HEK293 (cell line): Measurements from ENCODE around the gene ENC1.

Experiments used
- BCL11B ChIP-seq: fragments of 450-650 bp; formaldehyde crosslinking; IDR thresholded peaks from 2 replicates; pipeline ENCODE4 v1.5.1; 2016; ENCODE audit warnings: low read depth, missing biosample characterization, missing genetic modification characterization
- GFI1B ChIP-seq: fragments of 450-650 bp; formaldehyde crosslinking; IDR thresholded peaks from 2 replicates; pipeline ENCODE4 v1.5.1; 2016; ENCODE audit warnings: missing biosample characterization, missing genetic modification characterization
- GLI4 ChIP-seq: fragments of 450-650 bp; formaldehyde crosslinking; IDR thresholded peaks from 2 replicates; pipeline ENCODE4 v1.5.1; 2016; ENCODE audit warnings: missing biosample characterization, missing genetic modification characterization
- KLF7 ChIP-seq: fragments of 450-650 bp; formaldehyde crosslinking; IDR thresholded peaks from 2 replicates; pipeline ENCODE4 v1.5.1; 2016; ENCODE audit warnings: missing biosample characterization, missing genetic modification characterization, borderline replicate concordance
- KLF8 ChIP-seq: fragments of 450-650 bp; formaldehyde crosslinking; IDR thresholded peaks from 2 replicates; pipeline ENCODE4 v1.5.1; 2016; ENCODE audit warnings: missing biosample characterization, missing genetic modification characterization
- KLF9 ChIP-seq: fragments of 450-650 bp; formaldehyde crosslinking; IDR thresholded peaks from 2 replicates; pipeline ENCODE4 v1.5.1; 2016; ENCODE audit warnings: missing biosample characterization, missing genetic modification characterization, low read depth
- SCRT2 ChIP-seq: fragments of 450-650 bp; formaldehyde crosslinking; IDR thresholded peaks from 2 replicates; pipeline ENCODE4 v1.5.1; 2016; ENCODE audit warnings: missing biosample characterization, missing genetic modification characterization
- SP7 ChIP-seq: fragments of 450-650 bp; formaldehyde crosslinking; IDR thresholded peaks from 2 replicates; pipeline ENCODE4 v1.5.1; 2016; ENCODE audit warnings: missing biosample characterization, missing genetic modification characterization
- WT1 ChIP-seq: fragments of 450-650 bp; formaldehyde crosslinking; IDR thresholded peaks from 2 replicates; pipeline ENCODE4 v1.5.1; 2016; ENCODE audit warnings: missing biosample characterization, missing genetic modification characterization
- ZBTB1 ChIP-seq: fragments of 450-650 bp; formaldehyde crosslinking; IDR thresholded peaks from 2 replicates; pipeline ENCODE4 v1.5.1; 2016; ENCODE audit warnings: missing biosample characterization, missing genetic modification characterization
- ZBTB20 ChIP-seq: fragments of 450-650 bp; formaldehyde crosslinking; IDR thresholded peaks from 2 replicates; pipeline ENCODE4 v1.5.1; 2016; ENCODE audit warnings: missing biosample characterization, missing genetic modification characterization
- ZIC2 ChIP-seq: fragments of 450-650 bp; formaldehyde crosslinking; IDR thresholded peaks from 2 replicates; pipeline ENCODE4 v1.5.1; 2016; ENCODE audit warnings: missing biosample characterization, missing genetic modification characterization
- ZNF112 ChIP-seq: fragments of 450-650 bp; formaldehyde crosslinking; IDR thresholded peaks from 2 replicates; pipeline ENCODE4 v1.5.0; 2017; ENCODE audit warnings: missing biosample characterization, missing genetic modification characterization
- ZNF146 ChIP-seq: fragments of 450-650 bp; formaldehyde crosslinking; IDR thresholded peaks from 2 replicates; pipeline ENCODE4 v1.5.1; 2016; ENCODE audit warnings: missing biosample characterization, missing genetic modification characterization
- ZNF155 ChIP-seq: fragments of 450-650 bp; formaldehyde crosslinking; IDR thresholded peaks from 2 replicates; pipeline ENCODE4 v1.5.1; 2016; ENCODE audit warnings: missing biosample characterization, missing genetic modification characterization
- ZNF202 ChIP-seq: fragments of 450-650 bp; formaldehyde crosslinking; IDR thresholded peaks from 2 replicates; pipeline ENCODE4 v1.5.1; 2016; ENCODE audit warnings: missing biosample characterization, missing genetic modification characterization, borderline replicate concordance
- ZNF221 ChIP-seq: fragments of 450-650 bp; formaldehyde crosslinking; IDR thresholded peaks from 2 replicates; pipeline ENCODE4 v1.5.1; 2017; ENCODE audit warnings: missing biosample characterization, missing genetic modification characterization, borderline replicate concordance
- ZNF266 ChIP-seq: fragments of 450-650 bp; formaldehyde crosslinking; IDR thresholded peaks from 2 replicates; pipeline ENCODE4 v1.5.1; 2016; ENCODE audit warnings: missing biosample characterization, missing genetic modification characterization, low read depth
- ZNF324 ChIP-seq: fragments of 450-650 bp; formaldehyde crosslinking; IDR thresholded peaks from 2 replicates; pipeline ENCODE4 v1.5.1; 2016; ENCODE audit warnings: missing biosample characterization, missing genetic modification characterization
- ZNF341 ChIP-seq: fragments of 450-650 bp; formaldehyde crosslinking; IDR thresholded peaks from 2 replicates; pipeline ENCODE4; 2016; ENCODE audit warnings: low read depth, missing biosample characterization, missing genetic modification characterization
- ZNF391 ChIP-seq: fragments of 450-650 bp; formaldehyde crosslinking; IDR thresholded peaks from 2 replicates; pipeline ENCODE4 v1.5.1; 2016; ENCODE audit warnings: low read depth, missing biosample characterization, missing genetic modification characterization, borderline replicate concordance
- ZNF394 ChIP-seq: fragments of 450-650 bp; formaldehyde crosslinking; IDR thresholded peaks from 2 replicates; pipeline ENCODE4 v1.5.1; 2016; ENCODE audit warnings: missing biosample characterization, missing genetic modification characterization, mild to moderate bottlenecking, moderate library complexity, borderline replicate concordance
- ZNF48 ChIP-seq: fragments of 450-650 bp; formaldehyde crosslinking; IDR thresholded peaks from 2 replicates; pipeline ENCODE4 v1.5.1; 2016; ENCODE audit warnings: missing biosample characterization, missing genetic modification characterization
- ZNF561 ChIP-seq: fragments of 450-650 bp; IDR thresholded peaks from 2 replicates; pipeline ENCODE4 v1.5.1; 2018; ENCODE audit warnings: missing biosample characterization, missing genetic modification characterization, borderline replicate concordance
- ZNF600 ChIP-seq: fragments of 450-650 bp; formaldehyde crosslinking; IDR thresholded peaks from 2 replicates; pipeline ENCODE4 v1.5.1; 2016; ENCODE audit warnings: missing biosample characterization, missing genetic modification characterization
- ZNF629 ChIP-seq: fragments of 450-650 bp; formaldehyde crosslinking; IDR thresholded peaks from 2 replicates; pipeline ENCODE4 v1.5.1; 2017; ENCODE audit warnings: missing biosample characterization, missing genetic modification characterization
- ZNF660 ChIP-seq: fragments of 450-650 bp; IDR thresholded peaks from 2 replicates; pipeline ENCODE4 v1.5.1; 2018; ENCODE audit warnings: missing biosample characterization, mild to moderate bottlenecking, missing genetic modification characterization
- ZNF707 ChIP-seq: fragments of 450-650 bp; formaldehyde crosslinking; IDR thresholded peaks from 2 replicates; pipeline ENCODE4 v1.5.1; 2016; ENCODE audit warnings: missing biosample characterization, missing genetic modification characterization
- ZNF76 ChIP-seq: fragments of 450-650 bp; formaldehyde crosslinking; IDR thresholded peaks from 2 replicates; pipeline ENCODE4; 2016; ENCODE audit warnings: low read depth, missing biosample characterization, missing genetic modification characterization, borderline replicate concordance
- ZNF785 ChIP-seq: fragments of 450-650 bp; formaldehyde crosslinking; IDR thresholded peaks from 2 replicates; pipeline ENCODE4 v1.5.1; 2016; ENCODE audit warnings: missing biosample characterization, missing genetic modification characterization
- ZNF792 ChIP-seq: fragments of 450-650 bp; formaldehyde crosslinking; IDR thresholded peaks from 2 replicates; pipeline ENCODE4 v1.5.1; 2016; ENCODE audit warnings: missing biosample characterization, missing genetic modification characterization
- ZNF837 ChIP-seq: fragments of 450-650 bp; formaldehyde crosslinking; IDR thresholded peaks from 2 replicates; pipeline ENCODE4 v1.5.1; 2016; ENCODE audit warnings: missing biosample characterization, missing genetic modification characterization
- TF ChIP-seq, protein P1 (sequence below): fragments of 450-650 bp; formaldehyde crosslinking; IDR thresholded peaks from 2 replicates; pipeline ENCODE4 v1.5.1; 2017; ENCODE audit warnings: missing biosample characterization, missing genetic modification characterization
- TF ChIP-seq, protein P2 (sequence below): fragments of 450-650 bp; formaldehyde crosslinking; IDR thresholded peaks from 2 replicates; pipeline ENCODE4 v1.5.1; 2016; ENCODE audit warnings: missing biosample characterization, missing genetic modification characterization
- TF ChIP-seq, protein P3 (sequence below): fragments of 450-650 bp; formaldehyde crosslinking; IDR thresholded peaks from 2 replicates; pipeline ENCODE4 v1.5.1; 2016; ENCODE audit warnings: missing biosample characterization, missing genetic modification characterization, borderline replicate concordance
- TF ChIP-seq, protein P4 (sequence below): sonication (generic); formaldehyde crosslinking; IDR thresholded peaks from 2 replicates; pipeline ENCODE4 v1.8.1; 2022; ENCODE audit warnings: mild to moderate bottlenecking, moderate library complexity, missing genetic modification reagents

ENC1 gene

DNA sequence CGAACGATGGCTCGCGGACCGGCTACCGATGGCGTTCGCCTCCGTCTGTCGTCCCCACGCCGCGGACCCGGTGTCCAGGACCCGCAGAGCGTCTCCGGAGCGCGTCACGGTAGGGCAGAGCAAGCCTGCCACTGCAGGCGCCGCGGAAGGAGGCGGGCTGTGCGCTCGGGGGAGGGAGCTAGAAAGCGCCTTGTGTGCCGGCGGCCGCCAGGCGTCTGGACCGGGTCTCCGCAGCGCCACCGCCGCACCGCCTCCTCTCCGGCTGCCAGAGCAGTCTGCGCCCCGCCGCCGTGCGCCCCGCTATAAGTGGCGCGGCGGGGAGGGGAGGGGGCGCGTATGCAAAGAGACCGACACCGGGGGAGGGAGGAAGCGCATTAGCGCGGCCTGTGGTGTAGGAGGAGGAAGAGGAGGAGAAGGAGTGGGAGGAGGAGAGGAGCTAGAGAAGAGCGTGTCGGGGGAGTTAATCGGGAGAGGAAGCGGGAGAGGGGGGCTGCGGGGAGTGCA is at the start of gene ENC1 (continued):
- TF ChIP-seq, protein P1, sequence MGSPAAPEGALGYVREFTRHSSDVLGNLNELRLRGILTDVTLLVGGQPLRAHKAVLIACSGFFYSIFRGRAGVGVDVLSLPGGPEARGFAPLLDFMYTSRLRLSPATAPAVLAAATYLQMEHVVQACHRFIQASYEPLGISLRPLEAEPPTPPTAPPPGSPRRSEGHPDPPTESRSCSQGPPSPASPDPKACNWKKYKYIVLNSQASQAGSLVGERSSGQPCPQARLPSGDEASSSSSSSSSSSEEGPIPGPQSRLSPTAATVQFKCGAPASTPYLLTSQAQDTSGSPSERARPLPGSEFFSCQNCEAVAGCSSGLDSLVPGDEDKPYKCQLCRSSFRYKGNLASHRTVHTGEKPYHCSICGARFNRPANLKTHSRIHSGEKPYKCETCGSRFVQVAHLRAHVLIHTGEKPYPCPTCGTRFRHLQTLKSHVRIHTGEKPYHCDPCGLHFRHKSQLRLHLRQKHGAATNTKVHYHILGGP (tag by site-specific recombination), result no peak
- TF ChIP-seq ZNF48 (tag by site-specific recombination) (no peak), SCRT2 (tag by site-specific recombination) (peak; percentile 94), ZNF391 (tag by site-specific recombination) (0 out of 2 replicates have a peak, but pooled peaks have one; percentile 18), ZIC2 (tag by site-specific recombination) (peak; percentile 92), KLF9 (tag by site-specific recombination) (peak; percentile 63; the same call in 1 of the 2 replicates), ZNF629 (tag by site-specific recombination) (peak; percentile 60; the same call in 1 of the 2 replicates), ZNF146 (tag by site-specific recombination) (no peak), KLF7 (peak; percentile 18), WT1 (tag by site-specific recombination) (peak; percentile 97), ZNF112 (tag by site-specific recombination) (no peak), ZNF792 (tag by site-specific recombination) (no peak), GLI4 (0 out of 2 replicates have a peak, but pooled peaks have one; percentile 18), ZNF266 (tag by site-specific recombination) (no peak), KLF8 (peak; percentile 72), GFI1B (tag by site-specific recombination) (no peak), SP7 (tag by site-specific recombination) (peak; percentile 79), ZNF707 (tag by site-specific recombination) (no peak), ZNF660 (tag by site-specific recombination) (peak; percentile 91), ZNF202 (tag by site-specific recombination) (peak; percentile 94), ZNF341 (peak; percentile 100), ZNF785 (peak; percentile 39; the same call in 1 of the 2 replicates), ZNF837 (tag by site-specific recombination) (no peak), ZNF394 (tag by site-specific recombination) (no peak; the same call in 1 of the 2 replicates), ZBTB20 (no peak; the same call in 1 of the 2 replicates), ZNF600 (peak; percentile 98), ZNF76 (tag by site-specific recombination) (peak; percentile 61; the same call in 1 of the 2 replicates), BCL11B (peak; percentile 29; the same call in 1 of the 2 replicates), ZNF155 (tag by site-specific recombination) (no peak), ZNF221 (tag by site-specific recombination) (no peak), ZNF324 (tag by site-specific recombination) (peak; percentile 63; the same call in 1 of the 2 replicates), ZBTB1 (tag by site-specific recombination) (0 out of 2 replicates have a peak, but pooled peaks have one; percentile 8), ZNF561 (tag by site-specific recombination) (peak; percentile 93)
- TF ChIP-seq, protein P2, sequence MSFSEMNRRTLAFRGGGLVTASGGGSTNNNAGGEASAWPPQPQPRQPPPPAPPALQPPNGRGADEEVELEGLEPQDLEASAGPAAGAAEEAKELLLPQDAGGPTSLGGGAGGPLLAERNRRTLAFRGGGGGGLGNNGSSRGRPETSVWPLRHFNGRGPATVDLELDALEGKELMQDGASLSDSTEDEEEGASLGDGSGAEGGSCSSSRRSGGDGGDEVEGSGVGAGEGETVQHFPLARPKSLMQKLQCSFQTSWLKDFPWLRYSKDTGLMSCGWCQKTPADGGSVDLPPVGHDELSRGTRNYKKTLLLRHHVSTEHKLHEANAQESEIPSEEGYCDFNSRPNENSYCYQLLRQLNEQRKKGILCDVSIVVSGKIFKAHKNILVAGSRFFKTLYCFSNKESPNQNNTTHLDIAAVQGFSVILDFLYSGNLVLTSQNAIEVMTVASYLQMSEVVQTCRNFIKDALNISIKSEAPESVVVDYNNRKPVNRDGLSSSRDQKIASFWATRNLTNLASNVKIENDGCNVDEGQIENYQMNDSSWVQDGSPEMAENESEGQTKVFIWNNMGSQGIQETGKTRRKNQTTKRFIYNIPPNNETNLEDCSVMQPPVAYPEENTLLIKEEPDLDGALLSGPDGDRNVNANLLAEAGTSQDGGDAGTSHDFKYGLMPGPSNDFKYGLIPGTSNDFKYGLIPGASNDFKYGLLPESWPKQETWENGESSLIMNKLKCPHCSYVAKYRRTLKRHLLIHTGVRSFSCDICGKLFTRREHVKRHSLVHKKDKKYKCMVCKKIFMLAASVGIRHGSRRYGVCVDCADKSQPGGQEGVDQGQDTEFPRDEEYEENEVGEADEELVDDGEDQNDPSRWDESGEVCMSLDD, result peak; percentile 97
- TF ChIP-seq, protein P3, sequence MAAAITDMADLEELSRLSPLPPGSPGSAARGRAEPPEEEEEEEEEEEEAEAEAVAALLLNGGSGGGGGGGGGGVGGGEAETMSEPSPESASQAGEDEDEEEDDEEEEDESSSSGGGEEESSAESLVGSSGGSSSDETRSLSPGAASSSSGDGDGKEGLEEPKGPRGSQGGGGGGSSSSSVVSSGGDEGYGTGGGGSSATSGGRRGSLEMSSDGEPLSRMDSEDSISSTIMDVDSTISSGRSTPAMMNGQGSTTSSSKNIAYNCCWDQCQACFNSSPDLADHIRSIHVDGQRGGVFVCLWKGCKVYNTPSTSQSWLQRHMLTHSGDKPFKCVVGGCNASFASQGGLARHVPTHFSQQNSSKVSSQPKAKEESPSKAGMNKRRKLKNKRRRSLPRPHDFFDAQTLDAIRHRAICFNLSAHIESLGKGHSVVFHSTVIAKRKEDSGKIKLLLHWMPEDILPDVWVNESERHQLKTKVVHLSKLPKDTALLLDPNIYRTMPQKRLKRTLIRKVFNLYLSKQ (tag by site-specific recombination), result no peak
- TF ChIP-seq, protein P4, sequence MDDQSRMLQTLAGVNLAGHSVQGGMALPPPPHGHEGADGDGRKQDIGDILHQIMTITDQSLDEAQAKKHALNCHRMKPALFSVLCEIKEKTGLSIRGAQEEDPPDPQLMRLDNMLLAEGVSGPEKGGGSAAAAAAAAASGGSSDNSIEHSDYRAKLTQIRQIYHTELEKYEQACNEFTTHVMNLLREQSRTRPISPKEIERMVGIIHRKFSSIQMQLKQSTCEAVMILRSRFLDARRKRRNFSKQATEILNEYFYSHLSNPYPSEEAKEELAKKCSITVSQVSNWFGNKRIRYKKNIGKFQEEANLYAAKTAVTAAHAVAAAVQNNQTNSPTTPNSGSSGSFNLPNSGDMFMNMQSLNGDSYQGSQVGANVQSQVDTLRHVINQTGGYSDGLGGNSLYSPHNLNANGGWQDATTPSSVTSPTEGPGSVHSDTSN (CRISPR knock-in tag), result peak; percentile 59; the same call in 1 of the 2 replicates
